Measurements from ENCODE around the gene ZSCAN12. TPM values are rescaled to one million over a fixed set of nuclear protein-coding genes. Genes with fewer than 3 reads are reported as not detected.

ZSCAN12 gene
- total RNA-seq, 2 donors from 2014 or later, result 10.5 to 12.8 TPM

- Histone ChIP-seq H3K4me1 (ENCODE audit: control insufficient read depth, insufficient read depth, low read length) (no peaks in the 10 kb centered on the region), H3K27ac (ENCODE audit: low read depth, low read length) (peak overlapping the region; percentile 100), H3K36me3 (ENCODE audit: control insufficient read depth, insufficient read depth, low read length) (no peaks in the 10 kb centered on the region), H3K4me3 (ENCODE audit: low read length) (peak overlapping the region; percentile 95), H3K27me3 (ENCODE audit: control insufficient read depth, insufficient read depth, low read length, poor library complexity, severe bottlenecking) (no peaks in the 10 kb centered on the region), H3K9ac (ENCODE audit: extremely low read depth, low read length, poor library complexity, severe bottlenecking) (peak overlapping the region; percentile 97), H3K9me3 (ENCODE audit: control insufficient read depth, low read length) (no peaks in the 10 kb centered on the region)
- H3K4me1 Mint-ChIP-seq, result peaks cover 4% of the 10 kb centered on the region
- H3K27me3 Mint-ChIP-seq (ENCODE audit: insufficient read depth), result no peaks in the 10 kb centered on the region
- 91 to 100% methylated on average over 4 to 7 of the region's 7 CpGs for WGBS, 2 experiments (ENCODE audit: insufficient coverage in 1 of 2, insufficient read length in 1 of 2)
- no peak overlapping the region for H3K27ac Mint-ChIP-seq
- H3K9me3 Mint-ChIP-seq, result peaks cover 5% of the 10 kb centered on the region
- TF ChIP-seq CTCF (conservative IDR thresholded peaks at IDR 0.05), result no peak
- no peak overlapping the region for H3K4me3 Mint-ChIP-seq
- H3K36me3 Mint-ChIP-seq (ENCODE audit: low read depth), result no peaks in the 10 kb centered on the region
- no peak for DNase-seq
Observed at GRCh38 chr6:28334286-28335039, 65.1 kb downstream of the ZSCAN12 start.

- no peak for DNase-seq
- TF ChIP-seq CTCF (conservative IDR thresholded peaks at IDR 0.05), result no peak
- no peaks in the 10 kb centered on the region for H3K4me1 ChIP-seq (ENCODE audit: control insufficient read depth, insufficient read depth, low read length)
- Mint-ChIP-seq H3K27me3 (ENCODE audit: insufficient read depth) (no peaks in the 10 kb centered on the region), H3K4me1 (peaks cover 4% of the 10 kb centered on the region), H3K9me3 (peaks cover 13% of the 10 kb centered on the region), H3K4me3 (no peak overlapping the region), H3K27ac (no peak overlapping the region), H3K36me3 (ENCODE audit: low read depth) (peaks cover 7% of the 10 kb centered on the region)
- peaks cover 7% of the 10 kb centered on the region for H3K9me3 ChIP-seq (ENCODE audit: control insufficient read depth, low read length)
- H3K36me3 ChIP-seq (ENCODE audit: control insufficient read depth, insufficient read depth, low read length), result no peaks in the 10 kb centered on the region
- no peak overlapping the region for H3K4me3 ChIP-seq (ENCODE audit: low read length)
- 93 to 94% methylated on average over 1 of the region's 1 CpG for WGBS, 2 experiments (ENCODE audit: insufficient coverage in 1 of 2, insufficient read length in 1 of 2)
- no peak overlapping the region for H3K27ac ChIP-seq (ENCODE audit: low read depth, low read length)
- H3K27me3 ChIP-seq (ENCODE audit: control insufficient read depth, insufficient read depth, low read length, poor library complexity, severe bottlenecking), result no peaks in the 10 kb centered on the region
- H3K9ac ChIP-seq (ENCODE audit: extremely low read depth, low read length, poor library complexity, severe bottlenecking), result no peak overlapping the region
Observed at GRCh38 chr6:28333599-28334018, 65.9 kb downstream of the ZSCAN12 start.

- Histone ChIP-seq H3K36me3 (ENCODE audit: control insufficient read depth, insufficient read depth, low read length) (no peaks in the 10 kb centered on the region), H3K9ac (ENCODE audit: extremely low read depth, low read length, poor library complexity, severe bottlenecking) (no peak overlapping the region), H3K4me3 (ENCODE audit: low read length) (no peak overlapping the region), H3K4me1 (ENCODE audit: control insufficient read depth, insufficient read depth, low read length) (no peaks in the 10 kb centered on the region), H3K27me3 (ENCODE audit: control insufficient read depth, insufficient read depth, low read length, poor library complexity, severe bottlenecking) (no peaks in the 10 kb centered on the region), H3K27ac (ENCODE audit: low read depth, low read length) (no peak overlapping the region), H3K9me3 (ENCODE audit: control insufficient read depth, low read length) (peaks cover 7% of the 10 kb centered on the region)
- Mint-ChIP-seq H3K4me3 (no peak overlapping the region), H3K9me3 (peaks cover 19% of the 10 kb centered on the region), H3K27me3 (ENCODE audit: insufficient read depth) (no peaks in the 10 kb centered on the region), H3K4me1 (peaks cover 4% of the 10 kb centered on the region), H3K27ac (no peak overlapping the region), H3K36me3 (ENCODE audit: low read depth) (peaks cover 11% of the 10 kb centered on the region)
- TF ChIP-seq CTCF (conservative IDR thresholded peaks at IDR 0.05), result no peak
- DNase-seq, result no peak
- WGBS, 2 experiments (ENCODE audit: insufficient coverage in 1 of 2, insufficient read length in 1 of 2), result 97% methylated on average over 2 of the region's 2 CpGs; no CpG with 5 or more reads in 1 of the 2 experiments
Observed at GRCh38 chr6:28333047-28333446, 66.5 kb downstream of the ZSCAN12 start.

Data from endodermal cell (in vitro differentiated cells).